SK-N-SH (cell line): Measurements from ENCODE around the gene MARVELD1. TPM values are rescaled to one million over a fixed set of nuclear protein-coding genes. Genes with fewer than 3 reads are reported as not detected.
A peak's percentile ranks its signal among the peaks of the same experiment; 100 is the strongest.

ENCODE experiments used
- CTCF ChIA-PET: fragments of 300-600, 350-600 bp; formaldehyde crosslinking; extraction: SDS; loops from one replicate; lab custom pipeline; 2021; lab: Yijun Ruan, JAX
- POLR2A ChIA-PET: fragments of 350-600 bp; sonication (Branson Sonifier 250); formaldehyde crosslinking; extraction: SDS; loops from one replicate; lab custom pipeline; 2020; ENCODE audit warnings: antibody characterized with exemption, inconsistent platforms; lab: Yijun Ruan, JAX
- DNase-seq: peaks from one replicate; pipeline ENCODE4 v3.0.0; 2012
- H2AFZ ChIP-seq: fragments of 200-600 bp; sonication (generic); 2 replicates; pipeline ENCODE4 v1.8.1; 2016; ENCODE audit warnings: antibody characterized with exemption, mild to moderate bottlenecking, low read depth
- H3F3A ChIP-seq: fragments of 200-600 bp; sonication (generic); replicated peaks from 2 replicates; pipeline ENCODE3; 2016; ENCODE audit warnings: antibody characterized with exemption, mild to moderate bottlenecking; ENCODE audit not compliant: insufficient read depth
- H3K27ac ChIP-seq, 2 experiments: fragments of 200-500 bp in 1 of 2; fragments of 200-600 bp in 1 of 2; sonication (Bioruptor generic) in 1 of 2; sonication (generic), shearing (Covaris generic) in 1 of 2; 2 replicates each; pipeline versions ENCODE4 v1.5.1 to v1.6.1; 2014 to 2016; ENCODE audit warnings: low read depth in 2 of 2, inconsistent platforms in 1 of 2, low read length in 1 of 2, mild to moderate bottlenecking in 1 of 2, mixed read lengths in 1 of 2
- H3K27me3 ChIP-seq: fragments of 200-600 bp; sonication (generic), shearing (Covaris generic); 2 replicates; pipeline ENCODE4 v1.6.1; 2016; ENCODE audit warnings: mixed run types; ENCODE audit not compliant: insufficient read depth
- H3K36me3 ChIP-seq, 2 experiments: fragments of 200-500 bp in 1 of 2; fragments of 200-600 bp in 1 of 2; sonication (Bioruptor generic) in 1 of 2; sonication (generic) in 1 of 2; replicated peaks in 1 of 2; 2 replicates each; pipeline versions ENCODE3 to v1.5.1; 2014 to 2016; ENCODE audit warnings: low read length in 1 of 2, mild to moderate bottlenecking in 1 of 2; ENCODE audit not compliant: insufficient read depth in 2 of 2, control insufficient read depth in 1 of 2
- H3K4me1 ChIP-seq, 2 experiments: fragments of 200-500 bp in 1 of 2; fragments of 200-600 bp in 1 of 2; sonication (Bioruptor generic) in 1 of 2; sonication (generic), shearing (Covaris generic) in 1 of 2; 2 replicates each; pipeline versions ENCODE4 v1.5.1 to v1.6.1; 2014 to 2016; ENCODE audit warnings: low read depth in 1 of 2, low read length in 1 of 2, mixed run types in 1 of 2; ENCODE audit not compliant: insufficient read depth in 2 of 2, control insufficient read depth in 1 of 2
- H3K4me2 ChIP-seq: fragments of 200-600 bp; sonication (generic), shearing (Covaris generic); 2 replicates; pipeline ENCODE4 v1.6.1; 2017; ENCODE audit warnings: mixed run types
- H3K4me3 ChIP-seq, 2 experiments: fragments of 200-500 bp in 1 of 2; fragments of 200-600 bp in 1 of 2; sonication (Bioruptor generic) in 1 of 2; sonication (generic), shearing (Covaris generic) in 1 of 2; 2 replicates each; pipeline versions ENCODE4 v1.5.1 to v1.8.1; 2014 to 2016; ENCODE audit warnings: low read depth in 2 of 2, inconsistent platforms in 1 of 2, low read length in 1 of 2, mild to moderate bottlenecking in 1 of 2, mixed read lengths in 1 of 2, moderate library complexity in 1 of 2
- H3K79me2 ChIP-seq: fragments of 200-600 bp; sonication (generic); 2 replicates; pipeline ENCODE4 v1.8.1; 2017; ENCODE audit warnings: mild to moderate bottlenecking; ENCODE audit not compliant: insufficient read depth
- H3K9ac ChIP-seq: fragments of 200-600 bp; sonication (generic); 2 replicates; pipeline ENCODE4 v1.6.1; 2017; ENCODE audit warnings: mixed run types
- H3K9me2 ChIP-seq: fragments of 200-600 bp; sonication (generic); 2 replicates; pipeline ENCODE4 v1.6.1; 2017; ENCODE audit warnings: mixed run types
- H3K9me3 ChIP-seq: fragments of 200-600 bp; sonication (generic); 2 replicates; pipeline ENCODE4 v1.6.1; 2017; ENCODE audit warnings: mixed run types, mild to moderate bottlenecking, moderate library complexity
- H4K20me1 ChIP-seq: fragments of 200-600 bp; sonication (generic); 2 replicates; pipeline ENCODE4 v1.6.1; 2017; ENCODE audit warnings: mild to moderate bottlenecking, mixed run types; ENCODE audit not compliant: insufficient read depth
- ELF1 ChIP-seq: IDR thresholded peaks from 2 replicates; pipeline ENCODE4 v1.4.0; 2012
- EZH2phosphoT487 ChIP-seq: fragments of 200-600 bp; sonication (generic); IDR thresholded peaks from 2 replicates; pipeline ENCODE4 v1.6.1; 2017; ENCODE audit warnings: low read depth, mixed run types, mild to moderate bottlenecking, antibody characterized with exemption, moderate library complexity, borderline replicate concordance
- FOXJ3 ChIP-seq: sonication (generic); formaldehyde crosslinking; IDR thresholded peaks from 2 replicates; pipeline ENCODE4 v1.5.1; 2020; ENCODE audit warnings: mild to moderate bottlenecking, missing genetic modification reagents
- GATA2 ChIP-seq: sonication (generic); formaldehyde crosslinking; IDR thresholded peaks from 2 replicates; pipeline ENCODE4 v1.5.0; 2020; ENCODE audit warnings: mild to moderate bottlenecking, missing genetic modification reagents
- JUND ChIP-seq: IDR thresholded peaks from 2 replicates; pipeline ENCODE4 v1.4.0; 2012
- MEF2A ChIP-seq: IDR thresholded peaks from 2 replicates; pipeline ENCODE4 v1.4.0; 2012; ENCODE audit warnings: low read depth, borderline replicate concordance
- NFIC ChIP-seq: IDR thresholded peaks from 2 replicates; pipeline ENCODE4 v1.4.0; 2012; ENCODE audit warnings: borderline replicate concordance
- NRF1 ChIP-seq: IDR thresholded peaks from 2 replicates; pipeline ENCODE4 v1.6.1; 2012; ENCODE audit warnings: low read depth, mild to moderate bottlenecking, low read length
- RXRA ChIP-seq: IDR thresholded peaks from 2 replicates; pipeline ENCODE4 v1.4.0; 2012; ENCODE audit warnings: low read depth, mild to moderate bottlenecking, borderline replicate concordance
- SIN3A ChIP-seq: IDR thresholded peaks from 2 replicates; pipeline ENCODE4 v1.6.1; 2012; ENCODE audit warnings: low read depth, mild to moderate bottlenecking, low read length, moderate library complexity, borderline replicate concordance
- SMC3 ChIP-seq: IDR thresholded peaks from 2 replicates; pipeline ENCODE4 v1.6.1; 2012; ENCODE audit warnings: low read depth, low read length, improper control_type of control experiment
- TCF12 ChIP-seq: IDR thresholded peaks from 2 replicates; pipeline ENCODE4 v1.4.0; 2012
- YY1 ChIP-seq: IDR thresholded peaks from 2 replicates; pipeline ENCODE4 v1.4.0; 2012; ENCODE audit warnings: low read depth, mild to moderate bottlenecking
- WGBS: methylation state at CpG from one replicate; pipeline ENCODE4 v1.1.6; 2017; ENCODE audit warnings: low lambda C conversion rate; 5-methylcytosine and 5-hydroxymethylcytosine counted together
- polyA plus RNA-seq, 3 experiments: library from polyadenylated mRNA; depleted of rRNA; stranded (reverse); fragments of >200 nt; gene quantifications; 2 replicates each; pipeline ENCODE4 v1.2.3, GENCODE V29; 2012
- TF ChIP-seq, protein P1 (sequence below): fragments of 200-600 bp; sonication (generic); IDR thresholded peaks from 2 replicates; pipeline ENCODE4 v1.6.1; 2017; ENCODE audit warnings: antibody characterized with exemption, mild to moderate bottlenecking, moderate library complexity
- TF ChIP-seq, protein P2 (sequence below): IDR thresholded peaks from 2 replicates; pipeline ENCODE4; 2012
- TF ChIP-seq, protein P3 (sequence below): IDR thresholded peaks from 2 replicates; pipeline ENCODE4 v1.4.0; 2012; ENCODE audit warnings: low read depth, borderline replicate concordance
- TF ChIP-seq, protein P4 (sequence below): fragments of 150-350 bp; IDR thresholded peaks from 2 replicates; pipeline ENCODE4 v1.6.1; 2017; ENCODE audit warnings: antibody characterized with exemption, low read length, low read depth, borderline replicate concordance
- TF ChIP-seq, protein P5 (sequence below): fragments of 150-350 bp; IDR thresholded peaks from 2 replicates; pipeline ENCODE4 v1.6.1; 2016; ENCODE audit warnings: mild to moderate bottlenecking, low read depth, low read length

MARVELD1 gene
- polyA plus RNA-seq, 1 of the 3 experiments (the other 2 are of a cell fraction) = 53.0 TPM

DNA sequence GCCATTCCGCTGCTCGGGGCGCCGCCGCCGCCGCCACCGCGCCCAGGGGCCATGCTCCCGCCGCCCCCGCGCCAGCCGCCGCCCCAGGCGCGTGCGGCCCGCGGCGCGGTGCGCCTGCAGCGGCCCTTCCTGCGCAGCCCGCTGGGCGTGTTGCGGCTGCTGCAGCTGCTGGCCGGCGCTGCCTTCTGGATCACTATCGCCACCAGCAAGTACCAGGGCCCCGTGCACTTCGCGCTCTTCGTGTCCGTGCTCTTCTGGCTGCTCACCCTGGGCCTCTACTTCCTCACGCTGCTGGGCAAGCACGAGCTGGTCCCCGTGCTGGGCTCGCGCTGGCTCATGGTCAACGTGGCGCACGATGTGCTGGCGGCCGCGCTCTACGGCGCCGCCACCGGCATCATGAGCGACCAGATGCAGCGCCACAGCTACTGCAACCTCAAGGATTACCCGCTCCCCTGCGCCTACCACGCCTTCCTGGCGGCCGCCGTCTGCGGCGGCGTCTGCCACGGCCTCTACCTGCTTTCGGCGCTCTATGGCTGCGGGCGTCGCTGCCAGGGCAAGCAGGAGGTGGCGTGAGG is 383 bp downstream of the MARVELD1 start (continued):
- no peak for TF ChIP-seq RXRA
- TF ChIP-seq, protein P1, sequence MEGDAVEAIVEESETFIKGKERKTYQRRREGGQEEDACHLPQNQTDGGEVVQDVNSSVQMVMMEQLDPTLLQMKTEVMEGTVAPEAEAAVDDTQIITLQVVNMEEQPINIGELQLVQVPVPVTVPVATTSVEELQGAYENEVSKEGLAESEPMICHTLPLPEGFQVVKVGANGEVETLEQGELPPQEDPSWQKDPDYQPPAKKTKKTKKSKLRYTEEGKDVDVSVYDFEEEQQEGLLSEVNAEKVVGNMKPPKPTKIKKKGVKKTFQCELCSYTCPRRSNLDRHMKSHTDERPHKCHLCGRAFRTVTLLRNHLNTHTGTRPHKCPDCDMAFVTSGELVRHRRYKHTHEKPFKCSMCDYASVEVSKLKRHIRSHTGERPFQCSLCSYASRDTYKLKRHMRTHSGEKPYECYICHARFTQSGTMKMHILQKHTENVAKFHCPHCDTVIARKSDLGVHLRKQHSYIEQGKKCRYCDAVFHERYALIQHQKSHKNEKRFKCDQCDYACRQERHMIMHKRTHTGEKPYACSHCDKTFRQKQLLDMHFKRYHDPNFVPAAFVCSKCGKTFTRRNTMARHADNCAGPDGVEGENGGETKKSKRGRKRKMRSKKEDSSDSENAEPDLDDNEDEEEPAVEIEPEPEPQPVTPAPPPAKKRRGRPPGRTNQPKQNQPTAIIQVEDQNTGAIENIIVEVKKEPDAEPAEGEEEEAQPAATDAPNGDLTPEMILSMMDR = peak; percentile 29; the same call in 1 of the 2 replicates
- TF ChIP-seq ELF1 = no peak
- no peak for TF ChIP-seq NRF1
- TF ChIP-seq NFIC = no peak
- TF ChIP-seq, protein P2, sequence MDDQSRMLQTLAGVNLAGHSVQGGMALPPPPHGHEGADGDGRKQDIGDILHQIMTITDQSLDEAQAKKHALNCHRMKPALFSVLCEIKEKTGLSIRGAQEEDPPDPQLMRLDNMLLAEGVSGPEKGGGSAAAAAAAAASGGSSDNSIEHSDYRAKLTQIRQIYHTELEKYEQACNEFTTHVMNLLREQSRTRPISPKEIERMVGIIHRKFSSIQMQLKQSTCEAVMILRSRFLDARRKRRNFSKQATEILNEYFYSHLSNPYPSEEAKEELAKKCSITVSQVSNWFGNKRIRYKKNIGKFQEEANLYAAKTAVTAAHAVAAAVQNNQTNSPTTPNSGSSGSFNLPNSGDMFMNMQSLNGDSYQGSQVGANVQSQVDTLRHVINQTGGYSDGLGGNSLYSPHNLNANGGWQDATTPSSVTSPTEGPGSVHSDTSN = no peak
- no peak for TF ChIP-seq TCF12
- TF ChIP-seq MEF2A = no peak
- TF ChIP-seq GATA2 = no peak
- TF ChIP-seq JUND = no peak
- TF ChIP-seq, protein P3, sequence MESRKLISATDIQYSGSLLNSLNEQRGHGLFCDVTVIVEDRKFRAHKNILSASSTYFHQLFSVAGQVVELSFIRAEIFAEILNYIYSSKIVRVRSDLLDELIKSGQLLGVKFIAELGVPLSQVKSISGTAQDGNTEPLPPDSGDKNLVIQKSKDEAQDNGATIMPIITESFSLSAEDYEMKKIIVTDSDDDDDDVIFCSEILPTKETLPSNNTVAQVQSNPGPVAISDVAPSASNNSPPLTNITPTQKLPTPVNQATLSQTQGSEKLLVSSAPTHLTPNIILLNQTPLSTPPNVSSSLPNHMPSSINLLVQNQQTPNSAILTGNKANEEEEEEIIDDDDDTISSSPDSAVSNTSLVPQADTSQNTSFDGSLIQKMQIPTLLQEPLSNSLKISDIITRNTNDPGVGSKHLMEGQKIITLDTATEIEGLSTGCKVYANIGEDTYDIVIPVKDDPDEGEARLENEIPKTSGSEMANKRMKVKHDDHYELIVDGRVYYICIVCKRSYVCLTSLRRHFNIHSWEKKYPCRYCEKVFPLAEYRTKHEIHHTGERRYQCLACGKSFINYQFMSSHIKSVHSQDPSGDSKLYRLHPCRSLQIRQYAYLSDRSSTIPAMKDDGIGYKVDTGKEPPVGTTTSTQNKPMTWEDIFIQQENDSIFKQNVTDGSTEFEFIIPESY = no peak
- no peak for TF ChIP-seq FOXJ3 (CRISPR knock-in tag)

DNA sequence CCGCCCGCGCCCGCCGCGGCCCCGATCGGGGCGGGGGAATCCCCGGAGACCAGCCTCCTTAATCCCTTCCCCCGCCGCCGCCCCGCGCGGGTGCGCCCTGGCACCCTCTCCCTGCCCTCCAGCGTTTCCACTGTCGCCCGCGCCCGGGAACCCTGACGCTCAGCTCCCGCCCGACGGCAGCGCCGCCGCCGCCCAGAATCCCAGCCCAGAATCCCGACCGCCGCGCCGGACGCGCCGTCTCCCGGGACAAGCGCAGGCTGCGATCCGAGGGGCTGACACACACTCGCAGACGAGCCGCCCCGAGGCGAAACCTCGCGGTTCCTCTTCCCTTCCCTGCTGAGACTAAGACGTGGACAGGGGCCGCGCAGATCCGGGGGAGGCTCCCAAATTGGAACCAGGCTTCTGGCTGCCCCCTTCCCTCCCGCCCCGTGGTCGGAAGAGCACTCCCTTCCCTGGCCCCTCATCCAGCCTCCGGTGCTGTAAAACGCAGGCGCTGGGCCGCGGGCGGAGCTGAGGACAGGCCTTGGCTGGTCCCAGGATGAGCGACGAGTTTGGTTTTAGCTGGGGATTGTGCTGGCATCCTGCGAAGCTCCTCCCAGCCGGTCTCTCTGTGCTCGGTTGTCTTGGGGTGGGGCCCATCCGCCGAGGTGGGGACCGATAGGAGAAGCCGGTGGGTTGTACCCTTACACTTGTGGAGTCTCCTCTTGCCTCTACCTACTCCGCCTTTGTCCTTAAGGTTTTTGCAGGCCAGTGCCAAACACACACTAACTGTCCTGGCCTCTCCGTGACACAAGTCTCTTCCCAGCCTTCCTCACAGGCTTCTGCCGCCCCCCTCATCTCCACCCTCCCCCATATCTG is 1.1 kb downstream of the MARVELD1 start:
- peaks cover 3% of the 10 kb centered on the region for H3F3A ChIP-seq
- CTCF ChIA-PET = interaction anchor here (0.7 to 25.0 kb wide), 10 partner anchors 10 to 313 kb away, joined by 3 to 687 read pairs (median 7); partner anchors contain the start of genes ANKRD2 and ZFYVE27
- H3K4me3 ChIP-seq = peak overlapping the region; percentile 64 to 71
- H3K9ac ChIP-seq = peak overlapping the region; percentile 86
- DNase-seq = peak; percentile 80
- no peaks in the 10 kb centered on the region for H3K9me3 ChIP-seq
- WGBS = 8% methylated on average over 32 of the region's 74 CpGs
- POLR2A ChIA-PET = interaction anchor here (0.9 to 2.7 kb wide), 5 partner anchors 11 to 30 kb away, joined by 3 to 21 read pairs (median 4); partner anchors contain the start of genes AVPI1 and ZFYVE27
- peaks cover 22% of the 10 kb centered on the region for H4K20me1 ChIP-seq
- H3K79me2 ChIP-seq = peaks cover 32% of the 10 kb centered on the region
- peak overlapping the region; percentile 90 for H3K4me2 ChIP-seq
- H3K27ac ChIP-seq = peak overlapping the region; percentile 64 to 84
- peaks cover 20 to 25% of the 10 kb centered on the region in 2 experiments for H3K36me3 ChIP-seq
- H3K9me2 ChIP-seq = no peaks in the 10 kb centered on the region
- peaks cover 19 to 31% of the 10 kb centered on the region in 2 experiments; a peak in 3 of 4 replicates for H3K4me1 ChIP-seq
- peak overlapping the region; percentile 69 for H2AFZ ChIP-seq
- no peaks in the 10 kb centered on the region for H3K27me3 ChIP-seq
- no peak for TF ChIP-seq TCF12
- no peak for TF ChIP-seq NRF1
- 0 out of 2 replicates have a peak, but pooled peaks have one; percentile 9 for TF ChIP-seq YY1
- peak; percentile 40; the same call in 1 of the 2 replicates for TF ChIP-seq SIN3A
- no peak for TF ChIP-seq EZH2phosphoT487
- TF ChIP-seq, protein P1 = no peak
- TF ChIP-seq, protein P4, sequence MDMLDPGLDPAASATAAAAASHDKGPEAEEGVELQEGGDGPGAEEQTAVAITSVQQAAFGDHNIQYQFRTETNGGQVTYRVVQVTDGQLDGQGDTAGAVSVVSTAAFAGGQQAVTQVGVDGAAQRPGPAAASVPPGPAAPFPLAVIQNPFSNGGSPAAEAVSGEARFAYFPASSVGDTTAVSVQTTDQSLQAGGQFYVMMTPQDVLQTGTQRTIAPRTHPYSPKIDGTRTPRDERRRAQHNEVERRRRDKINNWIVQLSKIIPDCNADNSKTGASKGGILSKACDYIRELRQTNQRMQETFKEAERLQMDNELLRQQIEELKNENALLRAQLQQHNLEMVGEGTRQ = no peak
- TF ChIP-seq SMC3 = no peak
- TF ChIP-seq, protein P5, sequence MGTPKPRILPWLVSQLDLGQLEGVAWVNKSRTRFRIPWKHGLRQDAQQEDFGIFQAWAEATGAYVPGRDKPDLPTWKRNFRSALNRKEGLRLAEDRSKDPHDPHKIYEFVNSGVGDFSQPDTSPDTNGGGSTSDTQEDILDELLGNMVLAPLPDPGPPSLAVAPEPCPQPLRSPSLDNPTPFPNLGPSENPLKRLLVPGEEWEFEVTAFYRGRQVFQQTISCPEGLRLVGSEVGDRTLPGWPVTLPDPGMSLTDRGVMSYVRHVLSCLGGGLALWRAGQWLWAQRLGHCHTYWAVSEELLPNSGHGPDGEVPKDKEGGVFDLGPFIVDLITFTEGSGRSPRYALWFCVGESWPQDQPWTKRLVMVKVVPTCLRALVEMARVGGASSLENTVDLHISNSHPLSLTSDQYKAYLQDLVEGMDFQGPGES = no peak
- no peak for TF ChIP-seq NFIC
